Pancreas (tissue), 10 donors: ENCODE data around the gene WSB2. TPM values are rescaled to one million over a fixed set of nuclear protein-coding genes. Genes with fewer than 3 reads are reported as not detected.

Experiments
- ATAC-seq, 4 donors: fragments of 200-7000 bp; cut with Tn5 transposase; one replicate each; pipeline versions ENCODE4 v1.8.0 to v1.9.1; 2020; ENCODE audit warnings: mild to moderate bottlenecking in 4 of 4, moderate library complexity in 4 of 4
- DNase-seq, 6 donors: peaks; one replicate each; pipeline ENCODE4 v3.0.0-alpha.2; 2020
- FAIRE-seq: peaks from 2 replicates; lab custom pipeline; 2012; peaks lifted over from hg19 to GRCh38; lab: Jason Lieb, UNC
- H3K27ac ChIP-seq, 4 donors: fragments of 200-600 bp; sonication (generic); 1 replicate in 3 of 4; 2 replicates in 1 of 4; pipeline versions ENCODE4 v1.5.0 to v1.8.0; 2020
- H3K27me3 ChIP-seq, 4 donors: fragments of 200-600 bp; one replicate each; pipeline ENCODE4 v1.8.0; 2021
- H3K36me3 ChIP-seq, 3 donors: fragments of 200-600 bp; sonication (generic) in 1 of 3; one replicate each; pipeline versions ENCODE4 v1.5.0 to v1.8.0; 2020 to 2021
- H3K4me1 ChIP-seq, 3 donors: fragments of 200-600 bp; one replicate each; pipeline ENCODE4 v1.8.0; 2021
- H3K4me3 ChIP-seq, 4 donors: fragments of 200-600 bp; sonication (generic) in 2 of 4; one replicate each; pipeline versions ENCODE4 v1.5.0 to v1.8.0; 2020 to 2021
- H3K9me3 ChIP-seq, 4 donors: fragments of 200-600 bp; one replicate each; pipeline ENCODE4 v1.8.0; 2021
- CTCF ChIP-seq, 4 donors: fragments of 200-600 bp; sonication (generic) in 3 of 4; IDR thresholded peaks; one replicate each; pipeline versions ENCODE4 v1.5.0 to v1.8.0; 2021; ENCODE audit warnings: antibody characterized with exemption in 4 of 4
- WGBS, 2 donors: extraction: QIAGEN DNeasy Blood & Tissue Kit; methylation state at CpG; one replicate each; pipeline ENCODE4 v1.1.7; 2013; 5-methylcytosine and 5-hydroxymethylcytosine counted together
- intact Hi-C, 3 donors: fragments of 100-400 bp; cut with DNase I; formaldehyde crosslinking; loops; one replicate each; pipeline versions ENCODE4 v1.11.1 to v1.14.2; 2022
- polyA plus RNA-seq, 2 donors: library from polyadenylated mRNA; stranded (reverse); fragments of 200-250 nt; gene quantifications; one replicate each; pipeline ENCODE4 v1.2.3, GENCODE V29; 2013
- total RNA-seq, 6 donors: library from RNA; stranded (reverse); fragmentation: NEBNext Ultra II Directional in 4 of 6; extraction: Animal tissue kit (Norgen Biotek cat#: 25700) in 4 of 6; gene quantifications; one replicate each; pipeline versions ENCODE4 v1.2.1 to v1.2.4, GENCODE V29; 2021 to 2023
- donor health status: healthy with polysubstance abuse.
- donor health status: DM: no; HTN: no; CAD: no; lungs with moderate emphysema.
- donor health status: DM: no; HTN: no; CAD: no.
- donor health status: control.
- donor health status: control.
- donor health status: Bipolar disorder and iron deficiency.
- donor health status: DM: yes; HTN: yes; CAD: no.
- donor health status: DM: no; HTN: no; CAD: no.
- donor health status: DM: no; HTN: no; CAD: no.
- donor health status: DM: yes; HTN: yes; CAD: no.

Gene WSB2
- total and polyA plus RNA-seq, 8 donors: 23.7 to 55.2 (median 41.8) TPM

GRCh38 chr12:118073768-118074167, 12.8 kb upstream of the WSB2 start:
- WGBS, 2 donors: 89 to 94% methylated on average over 4 of the region's 4 CpGs
- intact Hi-C loops: no loop called here
- no peaks in the 10 kb centered on the region for H3K27me3 ChIP-seq
- FAIRE-seq (no peak), ATAC-seq (no peak), DNase-seq (no peak)
- no peaks in the 10 kb centered on the region for H3K9me3 ChIP-seq
- no peaks in the 10 kb centered on the region for H3K4me1 ChIP-seq
- peaks cover 0 to 5% (median 0%) of the 10 kb centered on the region in 3 donors for H3K36me3 ChIP-seq
- no peak for TF ChIP-seq CTCF (IDR thresholded peaks at IDR 0.05)
- no peak overlapping the region for H3K27ac ChIP-seq
- H3K4me3 ChIP-seq: no peak overlapping the region

- 90 to 94% methylated on average over 3 of the region's 3 CpGs for WGBS, 2 donors
- ATAC-seq (no peak), DNase-seq (no peak), FAIRE-seq (no peak)
- Histone ChIP-seq H3K4me3 (no peak overlapping the region), H3K4me1 (no peaks in the 10 kb centered on the region), H3K27me3 (no peaks in the 10 kb centered on the region), H3K36me3 (peaks cover 0 to 5% (median 0%) of the 10 kb centered on the region in 3 donors), H3K27ac (no peak overlapping the region), H3K9me3 (no peaks in the 10 kb centered on the region)
- intact Hi-C loops: no loop called here
- TF ChIP-seq CTCF (IDR thresholded peaks at IDR 0.05): no peak
Observed at GRCh38 chr12:118070650-118071049, 9.7 kb upstream of the WSB2 start.

- ATAC-seq (no peak), FAIRE-seq (no peak), DNase-seq (no peak)
- no peak for TF ChIP-seq CTCF (IDR thresholded peaks at IDR 0.05)
- intact Hi-C loops: no loop called here
- 95 to 96% methylated on average over 2 of the region's 2 CpGs for WGBS, 2 donors
- no peak overlapping the region for H3K27ac ChIP-seq
- no peaks in the 10 kb centered on the region for H3K9me3 ChIP-seq
- peaks cover 9 to 16% (median 14%) of the 10 kb centered on the region in 3 donors for H3K4me1 ChIP-seq
- no peak overlapping the region for H3K4me3 ChIP-seq
- H3K36me3 ChIP-seq: peaks cover 0 to 5% (median 0%) of the 10 kb centered on the region in 3 donors
- H3K27me3 ChIP-seq: no peaks in the 10 kb centered on the region
Observed at GRCh38 chr12:118068445-118068844, 7.5 kb upstream of the WSB2 start.

GRCh38 chr12:118065380-118065779, 4.4 kb upstream of the WSB2 start:
- no peak for ATAC-seq
- WGBS, 2 donors: 69 to 75% methylated on average over 1 of the region's 1 CpG

More at GRCh38 chr12:118065380-118065779, 4.4 kb upstream of the WSB2 start:
- no peak for TF ChIP-seq CTCF (IDR thresholded peaks at IDR 0.05)
- H3K4me1 ChIP-seq: peaks cover 10 to 21% (median 16%) of the 10 kb centered on the region in 3 donors
- DNase-seq (no peak), FAIRE-seq (no peak)
- intact Hi-C loops: no loop called here
- H3K4me3 ChIP-seq: no peak overlapping the region
- H3K36me3 ChIP-seq: no peaks in the 10 kb centered on the region
- no peak overlapping the region for H3K27ac ChIP-seq
- H3K27me3 ChIP-seq: no peaks in the 10 kb centered on the region
- H3K9me3 ChIP-seq: no peaks in the 10 kb centered on the region
